NCI-H1417 treated with DMSO at 0.1 percent for 48 hours (cell line): ENCODE results near the gene USP36.

Source experiments
- DNase-seq: peaks from one replicate; lab custom pipeline; 2025; lab: John Stamatoyannopoulos, UW

The USP36 gene

DNA sequence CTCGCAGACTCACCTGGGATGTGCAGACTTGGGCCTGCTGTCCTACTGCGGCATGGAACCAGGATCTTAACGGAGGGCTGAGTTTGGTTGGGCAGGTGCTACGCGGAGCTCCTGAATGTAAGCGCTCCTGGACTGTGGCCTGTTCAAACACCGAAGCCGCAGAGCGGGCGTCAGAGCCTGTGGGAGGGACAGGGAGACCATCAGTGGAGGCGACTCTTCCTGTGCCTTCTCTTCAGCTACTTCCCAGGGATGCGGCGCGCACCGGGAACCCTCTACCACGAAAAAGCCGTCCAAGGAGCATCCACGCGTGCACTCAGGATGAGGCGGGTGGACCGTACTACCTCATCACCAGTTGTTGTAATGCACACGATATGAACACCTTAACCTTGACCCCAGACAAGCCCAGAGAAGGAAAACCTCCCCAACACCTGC is 2.0 kb downstream of the USP36 start:
- DNase-seq = no peak

DNA sequence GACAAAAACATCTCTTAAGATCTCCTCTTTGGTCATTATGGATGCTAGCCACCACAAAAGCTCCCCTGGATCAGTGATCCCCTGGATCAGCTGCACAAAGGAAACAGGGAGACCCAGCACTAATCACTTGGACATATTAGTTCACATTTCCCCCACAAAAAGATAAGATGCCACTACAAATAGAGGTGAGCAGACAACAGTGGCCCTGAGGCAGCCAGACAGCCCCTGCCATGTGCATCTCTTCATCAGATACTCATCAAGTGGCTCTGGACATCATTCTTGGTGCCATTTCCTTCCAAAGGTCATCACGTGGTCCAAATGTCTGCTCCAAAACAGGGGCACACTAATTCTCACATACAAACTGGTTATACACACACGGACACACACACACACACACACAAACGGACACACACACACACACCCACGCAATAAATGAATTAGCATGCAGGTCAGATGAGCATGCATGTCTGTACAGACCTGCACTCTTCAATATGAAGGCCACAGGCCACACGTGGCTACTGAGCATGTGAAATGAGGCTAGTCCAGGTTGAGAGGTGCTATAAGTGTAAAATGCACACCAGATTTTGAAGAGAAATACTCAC is 4.1 kb downstream of the USP36 start:
- no peak for DNase-seq

DNA sequence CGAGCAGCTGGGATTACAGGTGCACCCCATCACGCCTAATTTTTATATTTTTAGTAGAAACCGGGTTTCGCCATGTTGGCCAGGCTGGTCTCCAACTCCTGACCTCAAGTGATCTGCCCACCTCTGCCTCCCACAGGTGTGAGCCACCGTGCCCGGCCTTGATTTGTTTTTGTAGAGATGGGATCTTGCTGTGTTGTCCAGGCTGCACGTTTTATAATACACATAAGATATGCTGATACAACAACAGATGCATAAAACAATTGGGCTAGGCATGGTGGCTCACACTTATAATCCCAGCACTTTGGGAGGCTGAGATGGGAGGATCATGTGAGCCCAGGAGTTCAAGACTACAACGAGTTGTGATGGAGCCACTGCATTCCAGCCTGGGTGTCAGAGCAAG is 6.0 kb downstream of the USP36 start:
- no peak for DNase-seq

DNA sequence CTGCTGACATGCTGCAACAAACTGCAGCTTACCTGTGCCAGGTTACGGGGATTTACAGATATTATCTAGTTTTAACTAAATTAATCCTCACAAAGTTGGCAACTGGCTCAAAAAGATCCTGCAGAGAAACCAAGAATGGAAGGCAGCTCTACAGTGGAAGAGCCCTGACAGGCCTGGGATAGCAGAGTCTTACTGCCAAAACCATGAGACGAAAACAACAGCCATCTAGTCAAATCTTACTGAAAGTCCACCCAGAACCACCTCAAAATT is 8.1 kb downstream of the USP36 start:
- no peak for DNase-seq

DNA sequence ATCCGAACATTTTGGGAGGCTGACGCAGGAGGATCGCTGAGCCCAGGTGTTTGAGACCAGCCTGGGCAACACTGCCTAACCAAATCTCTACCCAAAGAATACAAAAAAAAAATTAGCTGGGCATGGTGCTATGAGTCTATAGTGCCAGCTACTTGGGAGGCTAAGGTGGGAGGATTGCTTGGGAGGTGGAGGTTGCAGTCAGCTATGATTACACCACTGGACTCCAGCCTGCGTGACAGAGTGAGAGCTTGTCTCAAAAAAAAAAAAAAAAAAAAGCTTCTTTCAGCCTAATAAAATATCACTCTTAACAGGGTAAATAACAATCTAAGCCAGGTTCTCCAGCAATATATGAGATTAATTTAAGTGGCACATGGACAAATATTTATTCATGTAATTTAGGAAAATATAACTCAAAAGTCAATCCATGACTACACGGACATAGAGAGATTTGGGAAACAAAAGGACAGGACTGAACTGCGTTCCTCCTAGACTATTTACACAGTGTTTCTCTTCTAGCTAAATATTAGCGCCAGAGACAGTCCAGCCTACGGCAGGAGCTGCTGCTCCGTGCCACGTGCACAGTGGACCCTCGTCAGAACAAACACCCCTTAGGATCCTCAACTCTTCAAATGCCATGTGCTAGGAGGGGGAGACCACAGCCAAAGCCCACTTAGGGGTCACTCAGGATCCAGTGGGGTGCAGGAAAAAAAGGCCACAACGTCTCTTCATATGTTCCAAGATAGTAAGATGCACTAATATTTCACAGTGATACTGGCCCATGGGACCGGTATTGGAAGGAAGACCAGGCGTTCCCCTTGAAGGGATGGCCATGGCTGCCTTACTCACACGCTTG is 8.7 kb downstream of the USP36 start:
- no peak for DNase-seq

DNA sequence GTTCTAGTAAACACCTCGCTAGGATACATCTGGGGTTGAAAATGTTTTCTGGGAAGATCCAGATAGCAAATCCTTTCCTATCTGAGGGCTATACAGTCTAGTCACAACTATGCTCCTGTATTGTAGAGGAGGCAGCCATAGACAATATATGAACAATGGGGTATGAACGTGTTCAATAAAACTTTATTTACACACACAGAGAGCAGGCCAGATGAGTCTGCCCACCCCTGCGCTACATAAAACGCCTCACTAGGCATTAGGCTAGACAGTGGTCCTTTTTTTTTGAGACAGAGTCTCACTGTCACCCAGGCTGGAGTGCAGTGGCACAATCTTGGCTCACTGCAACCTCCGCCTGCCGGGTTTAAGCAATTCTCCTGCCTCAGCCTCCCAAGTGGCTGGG is 11.1 kb downstream of the USP36 start:
- DNase-seq = no peak

DNA sequence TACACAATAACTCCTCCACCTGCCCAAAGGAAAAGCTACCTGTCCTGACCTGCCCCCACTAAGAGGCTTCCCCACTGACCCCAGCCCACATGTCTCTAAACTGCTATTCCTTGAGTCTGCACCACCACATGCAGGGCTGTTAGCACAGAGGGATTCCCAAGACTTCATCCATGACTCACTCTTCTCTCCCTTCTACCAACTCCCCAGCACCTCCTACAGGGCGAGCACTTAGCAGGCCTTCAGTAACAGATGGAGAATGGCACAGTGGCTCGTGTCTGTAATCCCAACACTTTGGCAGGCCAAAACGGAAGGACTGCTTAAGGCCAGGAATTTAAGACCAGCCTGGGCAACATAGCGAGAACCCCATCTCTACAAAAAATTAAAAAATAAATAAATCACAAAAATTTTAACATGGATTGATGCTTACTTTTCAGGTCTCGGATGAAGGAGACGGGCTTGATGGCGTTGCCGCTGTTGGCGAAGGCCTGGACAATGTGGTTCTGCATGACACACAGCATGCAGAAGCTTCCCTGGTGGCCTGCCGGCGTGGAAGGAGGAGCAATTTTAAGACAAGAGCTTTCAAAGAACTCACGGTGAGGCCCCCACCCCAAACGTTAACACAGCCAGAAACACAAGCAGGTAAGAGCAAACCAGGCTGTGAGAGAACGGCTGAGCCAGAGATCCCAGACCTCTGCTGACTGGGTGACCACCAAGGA is 12.0 kb downstream of the USP36 start:
- DNase-seq = no peak

DNA sequence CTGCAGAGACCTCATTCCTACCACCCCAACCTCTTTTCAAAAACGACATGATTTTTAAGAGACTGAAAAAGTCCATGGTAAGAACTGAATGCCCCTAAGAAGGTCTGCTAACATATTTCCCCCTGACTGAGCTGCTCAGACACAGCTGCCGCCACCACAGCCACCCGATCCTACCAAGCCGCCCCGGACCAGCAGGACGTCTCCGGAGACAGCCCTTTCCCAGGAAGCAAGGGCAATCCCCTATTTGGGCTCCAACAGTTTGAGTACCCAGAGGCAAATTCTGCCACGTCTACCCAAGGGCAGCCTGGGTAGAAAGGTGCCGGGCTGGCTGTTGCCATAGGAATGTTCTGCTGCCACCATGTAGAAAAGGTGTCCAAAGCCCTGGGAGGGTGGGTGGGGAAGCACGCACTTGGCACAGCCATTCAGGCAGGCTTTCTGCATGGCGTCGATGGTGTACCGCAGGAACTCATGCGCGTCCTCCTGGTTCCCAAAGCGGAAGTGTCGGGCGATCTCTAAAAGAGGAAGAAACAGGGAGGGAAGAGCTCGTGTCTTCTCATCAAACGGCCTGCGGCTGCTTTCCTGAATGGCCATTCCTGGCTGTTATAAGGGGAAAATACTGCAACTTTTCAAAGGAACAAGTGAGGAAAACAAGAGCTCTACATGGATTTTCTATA is 13.6 kb downstream of the USP36 start:
- no peak for DNase-seq

DNA sequence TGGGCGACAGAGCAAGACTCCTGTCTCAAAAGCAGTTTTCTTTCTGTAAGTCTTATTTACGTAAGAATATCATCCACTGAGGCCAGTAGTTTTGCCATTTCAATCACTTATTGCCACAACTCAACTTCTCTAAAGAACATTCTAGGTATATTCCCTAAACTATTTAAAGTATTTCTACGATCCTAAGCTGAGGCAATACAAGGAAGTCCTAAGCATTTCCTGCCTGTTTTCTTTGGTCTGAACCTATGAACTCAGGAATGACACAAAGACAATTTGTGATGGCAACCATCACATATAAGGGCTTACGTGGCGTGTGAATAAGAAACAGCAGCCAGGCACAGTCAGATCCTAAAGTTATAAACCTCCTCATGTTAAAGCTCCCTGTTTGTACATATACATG is 14.2 kb downstream of the USP36 start:
- no peak for DNase-seq

DNA sequence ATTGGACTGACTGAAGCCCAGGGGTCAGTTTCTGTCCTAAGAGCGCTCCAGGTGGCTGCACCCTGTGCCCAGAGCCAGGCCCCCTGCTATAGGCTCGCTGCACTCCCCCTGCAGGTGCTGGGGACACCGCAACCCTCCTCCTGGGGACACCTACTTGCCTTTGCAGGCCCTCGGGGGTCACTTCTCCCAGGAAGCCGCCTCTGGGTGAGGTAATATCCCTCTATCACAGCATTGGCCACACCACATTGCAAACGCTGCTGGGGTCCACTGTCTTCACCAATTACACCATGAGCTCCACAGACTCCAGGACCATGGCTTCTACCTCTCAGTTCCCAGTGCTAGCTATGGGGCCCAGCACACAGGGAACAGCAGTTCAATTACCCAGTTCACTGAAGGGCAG is 14.9 kb downstream of the USP36 start:
- DNase-seq = no peak

DNA sequence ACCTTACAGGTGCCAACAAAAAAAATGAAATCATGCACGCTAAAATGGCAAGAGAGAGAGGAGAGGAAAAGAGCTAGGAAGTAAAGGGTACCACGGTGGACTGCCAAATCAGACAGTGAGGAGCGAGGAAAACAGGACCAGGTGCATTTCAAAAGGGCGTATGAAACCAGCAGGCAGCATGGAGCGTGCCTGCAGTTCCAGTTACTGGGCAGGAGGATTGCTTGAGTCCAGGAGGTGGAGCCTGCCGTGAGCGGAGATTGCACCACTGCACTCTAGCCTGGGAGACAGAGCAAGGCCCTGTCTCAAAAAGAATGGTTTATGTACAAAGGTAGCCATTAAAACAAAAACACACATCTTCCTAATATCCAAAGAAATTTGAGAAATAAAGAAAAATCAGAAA is 16.4 kb downstream of the USP36 start:
- DNase-seq = no peak

DNA sequence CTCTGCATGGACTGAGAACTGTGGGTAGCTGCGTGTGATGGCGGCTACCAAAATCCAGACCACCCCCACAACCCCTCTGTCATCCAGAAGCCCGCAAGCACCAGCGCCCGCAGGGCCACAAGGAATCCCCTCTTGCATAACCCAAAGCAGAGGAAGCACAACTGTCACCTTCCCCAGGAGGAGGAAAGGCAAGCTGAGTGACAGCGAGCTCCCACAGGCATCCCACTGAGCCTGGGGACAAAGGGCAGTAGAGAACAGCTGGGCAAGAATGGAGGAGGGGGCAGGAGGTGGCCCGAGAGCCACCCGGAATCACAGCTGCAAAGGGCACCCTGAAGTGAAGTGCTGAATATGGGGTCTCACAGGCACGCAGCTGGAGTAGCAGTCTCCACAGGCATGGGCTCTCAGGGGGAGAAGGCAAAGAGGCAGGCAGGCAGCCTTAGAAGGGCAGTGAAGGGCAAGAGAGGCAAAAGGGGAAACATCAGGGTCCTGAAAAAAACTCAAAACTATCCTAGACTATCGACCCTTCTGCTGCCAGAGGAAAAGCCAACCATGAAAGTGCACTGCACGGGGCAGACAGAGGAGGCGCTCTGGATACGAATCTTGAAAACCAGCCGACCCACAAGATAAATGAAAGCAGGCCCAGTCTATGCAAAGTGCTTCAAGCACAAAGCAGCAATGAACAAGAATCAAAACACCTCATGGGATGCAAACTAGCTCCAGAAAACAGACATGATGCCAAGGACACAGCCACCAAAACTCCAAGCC is 17.1 kb downstream of the USP36 start:
- no peak for DNase-seq

DNA sequence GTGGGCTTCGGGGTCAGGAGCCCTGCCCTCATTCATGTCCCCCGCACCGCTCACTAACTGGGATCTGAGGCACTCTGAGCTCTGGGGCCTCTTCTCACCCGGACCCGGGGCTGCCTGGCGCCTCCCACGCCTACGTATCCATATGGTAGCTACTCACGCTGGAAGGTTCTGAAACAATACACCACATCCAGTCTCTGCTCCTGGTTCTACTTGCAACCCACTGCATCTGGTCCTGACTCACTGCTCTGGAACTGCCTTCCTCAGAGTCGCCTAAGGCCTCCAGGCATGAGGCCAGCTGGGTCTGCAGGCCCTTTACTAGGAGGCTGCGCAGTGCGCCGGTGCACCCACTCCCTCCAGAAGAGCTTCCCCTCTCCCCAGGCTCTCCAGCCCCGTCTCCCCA is 18.1 kb downstream of the USP36 start:
- no peak for DNase-seq

DNA sequence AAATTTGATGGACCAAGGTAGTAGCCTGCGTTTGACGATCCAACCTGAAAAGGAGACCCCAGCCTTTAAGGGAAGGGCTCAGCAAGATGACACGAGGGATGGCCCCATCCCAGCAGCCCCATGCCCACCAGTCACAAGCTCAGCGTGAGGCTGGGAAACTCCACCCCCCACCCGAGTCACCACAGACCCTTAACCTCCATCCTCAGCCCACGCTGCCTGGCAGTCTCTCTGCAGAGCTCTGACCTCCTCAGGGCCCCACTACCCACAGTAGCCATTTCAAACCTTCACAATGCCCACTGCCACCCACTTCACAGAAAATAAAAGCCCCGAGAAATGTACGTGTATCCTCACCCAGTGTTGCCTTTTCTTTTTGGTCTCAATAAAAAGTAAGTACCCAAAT is 18.7 kb downstream of the USP36 start:
- no peak for DNase-seq

DNA sequence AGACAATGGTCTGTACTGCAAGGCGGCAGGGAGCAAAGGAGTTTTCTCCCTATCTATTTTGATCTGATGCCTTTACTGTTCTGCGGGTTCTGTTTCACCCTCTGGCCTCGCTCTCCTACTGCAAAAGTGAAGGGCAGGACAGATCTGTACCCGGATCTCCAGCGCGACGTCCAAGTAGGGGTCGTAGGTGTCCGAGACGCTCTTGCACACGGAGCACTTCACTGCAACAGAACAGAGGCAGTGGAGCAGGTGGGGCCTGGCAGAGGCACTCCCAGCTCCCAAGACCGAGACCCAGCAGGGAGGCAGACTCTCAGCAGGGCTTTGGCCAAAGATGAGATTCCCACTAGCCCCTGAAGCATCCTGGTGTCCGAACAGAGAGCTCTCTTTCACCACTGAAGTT is 19.8 kb downstream of the USP36 start:
- DNase-seq = no peak

DNA sequence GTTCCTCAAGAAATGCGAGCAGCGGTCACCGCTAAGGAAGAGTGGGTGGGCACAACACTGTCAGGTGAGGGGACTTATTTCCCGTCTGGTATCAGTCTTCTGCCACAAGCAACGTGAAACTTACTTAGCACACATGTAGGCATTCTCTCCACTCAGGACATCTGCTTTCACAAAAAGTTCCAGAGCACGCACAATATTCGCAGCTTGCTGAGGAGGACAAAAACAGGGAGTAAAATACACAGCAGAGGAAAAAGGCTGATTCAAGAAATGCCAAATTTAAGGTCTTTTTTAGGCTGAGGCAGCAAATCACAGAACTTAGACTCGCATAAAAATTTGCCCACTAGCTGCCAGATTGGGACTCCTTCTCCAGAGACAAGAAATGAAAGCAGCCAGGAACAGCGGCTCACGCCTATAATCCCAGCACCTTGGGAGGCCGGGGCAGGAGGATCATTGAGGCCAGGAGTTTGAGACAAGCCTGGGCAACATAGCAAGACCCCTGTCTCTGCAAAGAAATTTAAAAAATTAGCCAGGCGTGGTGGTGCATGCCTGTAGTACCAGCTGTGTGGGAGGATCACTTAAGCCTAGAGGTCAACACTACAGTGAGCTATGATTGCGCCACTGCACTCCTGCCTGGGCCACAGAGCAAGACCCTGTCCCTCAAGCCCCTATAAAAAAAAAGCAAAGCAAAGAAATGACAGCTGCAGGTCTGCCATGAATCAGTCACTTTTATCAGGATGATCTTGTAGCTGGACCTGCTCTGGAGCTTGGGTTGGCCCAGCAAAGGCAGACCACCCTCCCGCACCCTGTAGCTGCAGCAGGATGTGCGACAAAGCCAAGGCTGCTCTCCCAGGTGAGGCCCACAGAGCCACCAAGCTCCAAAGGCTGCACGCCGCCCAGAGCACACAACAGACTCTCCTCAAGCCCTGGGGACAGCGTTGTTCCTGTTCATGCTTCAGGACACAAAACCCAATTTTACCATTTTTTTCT is 20.5 kb downstream of the USP36 start:
- no peak for DNase-seq

DNA sequence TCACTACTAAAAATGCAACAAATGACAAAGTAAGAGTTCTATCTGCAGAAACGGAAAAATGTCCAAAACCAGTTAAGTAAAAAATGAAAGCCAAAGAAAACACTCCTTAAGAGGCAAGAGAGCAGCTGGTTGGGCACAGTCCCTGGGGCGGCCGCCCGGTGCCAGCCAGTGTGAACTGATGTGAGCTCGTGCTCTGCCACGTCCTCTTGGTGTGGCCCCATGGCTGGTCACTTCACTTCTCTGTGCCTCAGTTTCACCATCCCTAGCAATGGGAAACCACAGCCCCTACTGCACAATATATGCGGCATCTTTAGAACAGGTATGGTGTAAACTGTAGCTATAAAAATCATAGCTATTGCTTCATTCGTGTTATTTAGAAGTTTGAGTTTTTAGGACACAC is 21.2 kb downstream of the USP36 start:
- no peak for DNase-seq

DNA sequence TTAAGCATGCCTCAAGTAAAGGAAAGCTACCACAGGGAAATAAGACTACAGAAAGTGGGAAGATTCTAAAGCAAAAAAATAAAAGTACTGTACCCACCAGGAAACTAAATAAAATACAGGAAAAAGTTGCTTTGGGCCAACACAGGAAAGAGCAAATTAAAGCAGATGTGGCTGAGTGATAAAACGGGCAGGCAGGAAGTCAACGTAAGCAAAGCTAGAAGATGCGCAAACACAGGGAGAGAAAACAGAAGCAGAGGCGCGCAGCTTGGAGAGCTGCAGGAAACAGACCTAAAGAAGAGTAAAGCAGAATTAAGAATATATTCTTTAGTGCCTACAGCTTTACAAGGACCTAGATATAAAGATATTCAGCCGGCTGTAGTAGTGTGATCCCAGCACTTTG is 21.7 kb downstream of the USP36 start:
- DNase-seq = no peak

DNA sequence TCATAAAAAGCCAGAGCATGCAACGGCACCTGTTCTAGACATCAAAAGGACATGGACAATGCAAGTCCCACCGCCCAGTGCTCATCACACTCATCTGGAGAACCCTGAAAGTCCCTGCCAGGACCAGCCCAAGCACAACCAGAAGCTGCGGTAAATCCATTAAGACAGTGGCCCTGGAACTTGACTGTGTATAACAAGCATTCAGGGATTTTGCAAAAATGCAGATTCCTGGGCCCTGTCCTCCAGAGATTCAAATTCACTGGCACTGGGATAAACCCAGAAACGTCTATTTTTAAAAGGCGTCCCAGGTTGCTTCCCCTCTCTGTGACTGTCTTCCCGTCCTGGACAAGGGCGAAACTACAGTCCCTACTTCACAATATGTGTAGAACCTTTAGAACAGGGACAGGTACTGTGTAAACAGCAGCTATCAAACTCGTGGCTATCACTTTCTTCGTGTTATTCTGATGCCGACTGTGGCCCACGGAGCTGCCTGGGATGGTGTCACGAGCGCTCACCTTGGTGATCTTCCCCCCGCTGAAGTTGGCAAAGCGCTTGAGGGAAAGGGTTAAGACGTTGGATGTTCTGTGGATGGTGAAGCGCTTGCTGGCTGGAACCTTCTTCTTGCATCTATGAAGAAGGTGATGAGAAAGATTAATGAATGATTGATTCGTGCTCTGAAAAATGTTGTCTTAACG is 22.3 kb downstream of the USP36 start:
- DNase-seq = no peak

DNA sequence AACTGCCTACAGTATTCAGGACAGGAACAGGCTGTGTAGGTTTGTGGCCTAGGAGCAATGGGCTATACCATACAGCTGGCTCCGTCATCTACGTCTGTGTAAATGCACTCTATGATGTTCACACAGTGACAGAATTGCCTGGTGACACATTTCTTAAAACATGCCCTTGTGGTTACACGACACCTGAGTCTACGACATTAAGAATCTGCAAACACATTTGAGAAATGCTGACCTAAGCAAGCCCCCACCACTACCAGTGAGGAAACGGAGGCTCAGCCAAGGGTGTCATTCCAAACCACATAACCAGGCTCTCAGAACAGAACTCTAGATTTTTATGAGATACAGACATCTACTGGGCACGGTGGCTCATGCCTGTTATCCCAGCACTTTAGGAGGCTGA is 23.5 kb downstream of the USP36 start:
- DNase-seq = no peak
